Upper lobe of right lung (tissue), 1 donor: ENCODE results near the gene TTC7B. TPM values are rescaled to one million over a fixed set of nuclear protein-coding genes. Genes with fewer than 3 reads are reported as not detected.

Source experiments
- ATAC-seq: fragments of 200-7000 bp; cut with Tn5 transposase; one replicate; pipeline ENCODE4 v1.9.1; 2020; ENCODE audit warnings: mild to moderate bottlenecking, moderate library complexity
- DNase-seq: peaks from one replicate; pipeline ENCODE4 v3.0.0-alpha.2; 2020
- H3K27ac ChIP-seq: fragments of 200-600 bp; one replicate; pipeline ENCODE4 v1.8.0; 2022
- H3K27me3 ChIP-seq: fragments of 200-600 bp; one replicate; pipeline ENCODE4 v1.8.0; 2022; ENCODE audit warnings: mild to moderate bottlenecking
- H3K36me3 ChIP-seq: fragments of 200-600 bp; one replicate; pipeline ENCODE4 v1.8.0; 2022
- H3K4me1 ChIP-seq: fragments of 200-600 bp; one replicate; pipeline ENCODE4 v1.8.0; 2022
- H3K4me3 ChIP-seq: fragments of 200-600 bp; one replicate; pipeline ENCODE4 v1.8.0; 2022; ENCODE audit warnings: mild to moderate bottlenecking
- H3K9me3 ChIP-seq: fragments of 200-600 bp; one replicate; pipeline ENCODE4 v1.8.0; 2022
- intact Hi-C: fragments of 100-400 bp; cut with DNase I; formaldehyde crosslinking; loops from one replicate; pipeline ENCODE4 v1.11.0; 2022
- total RNA-seq: library from RNA; stranded (reverse); fragmentation: NEBNext Ultra II Directional; extraction: Animal tissue kit (Norgen Biotek cat#: 25700); gene quantifications from one replicate; pipeline ENCODE4 v1.2.1, GENCODE V29; 2021
- TF ChIP-seq, protein P1 (sequence below): fragments of 200-600 bp; IDR thresholded peaks from one replicate; pipeline ENCODE4 v1.8.0; 2022; ENCODE audit warnings: antibody characterized with exemption
- donor health status: DM: no; HTN: yes; CAD: no; lungs with severe emphysema.

The TTC7B gene
- total RNA-seq, 1 donor from 2014 or later = 41.5 TPM

DNA sequence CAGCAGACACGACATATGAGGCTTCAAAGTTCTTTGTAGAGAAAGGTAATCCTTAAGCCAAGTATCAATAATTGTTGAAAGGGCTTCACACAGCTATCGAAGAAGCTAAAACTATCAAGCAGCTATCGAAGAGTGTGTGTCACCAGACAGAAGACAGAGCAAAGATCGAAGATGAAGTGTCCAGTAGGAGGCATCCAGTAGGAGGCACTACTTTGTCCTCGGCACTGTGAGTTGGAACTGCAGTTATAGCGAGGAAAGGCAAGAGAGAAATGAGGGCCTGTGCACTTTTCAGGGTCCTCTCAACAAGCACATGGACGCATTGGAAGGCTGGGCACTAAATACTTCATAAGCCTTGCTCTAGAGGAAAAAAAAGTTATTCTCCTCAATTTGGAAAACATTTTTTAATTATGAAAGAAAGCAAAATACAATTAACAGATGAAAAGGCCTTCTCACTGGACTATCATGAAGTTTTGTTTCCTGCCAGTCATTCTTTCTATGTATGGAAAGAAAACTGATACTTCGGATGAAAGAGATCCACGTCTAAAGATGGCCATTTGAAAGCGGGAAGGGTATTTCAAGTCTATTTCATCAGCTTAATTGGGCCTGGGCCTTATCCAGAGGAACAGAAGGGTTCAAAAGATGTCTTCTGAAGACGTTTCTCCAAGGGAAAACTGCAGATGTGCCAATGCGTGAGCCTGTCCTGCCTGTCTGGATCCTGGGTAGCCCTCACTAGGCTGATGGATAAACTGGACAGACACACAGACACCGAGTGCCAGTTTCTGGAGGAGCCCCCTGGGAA, 244.9 kb downstream of the TTC7B start:
- ATAC-seq = no peak
- TF ChIP-seq, protein P1, sequence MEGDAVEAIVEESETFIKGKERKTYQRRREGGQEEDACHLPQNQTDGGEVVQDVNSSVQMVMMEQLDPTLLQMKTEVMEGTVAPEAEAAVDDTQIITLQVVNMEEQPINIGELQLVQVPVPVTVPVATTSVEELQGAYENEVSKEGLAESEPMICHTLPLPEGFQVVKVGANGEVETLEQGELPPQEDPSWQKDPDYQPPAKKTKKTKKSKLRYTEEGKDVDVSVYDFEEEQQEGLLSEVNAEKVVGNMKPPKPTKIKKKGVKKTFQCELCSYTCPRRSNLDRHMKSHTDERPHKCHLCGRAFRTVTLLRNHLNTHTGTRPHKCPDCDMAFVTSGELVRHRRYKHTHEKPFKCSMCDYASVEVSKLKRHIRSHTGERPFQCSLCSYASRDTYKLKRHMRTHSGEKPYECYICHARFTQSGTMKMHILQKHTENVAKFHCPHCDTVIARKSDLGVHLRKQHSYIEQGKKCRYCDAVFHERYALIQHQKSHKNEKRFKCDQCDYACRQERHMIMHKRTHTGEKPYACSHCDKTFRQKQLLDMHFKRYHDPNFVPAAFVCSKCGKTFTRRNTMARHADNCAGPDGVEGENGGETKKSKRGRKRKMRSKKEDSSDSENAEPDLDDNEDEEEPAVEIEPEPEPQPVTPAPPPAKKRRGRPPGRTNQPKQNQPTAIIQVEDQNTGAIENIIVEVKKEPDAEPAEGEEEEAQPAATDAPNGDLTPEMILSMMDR = no peak
- Histone ChIP-seq H3K4me1 (peaks cover 4% of the 10 kb centered on the region), H3K4me3 (no peak overlapping the region), H3K27ac (no peak overlapping the region), H3K36me3 (no peaks in the 10 kb centered on the region), H3K27me3 (no peaks in the 10 kb centered on the region), H3K9me3 (no peaks in the 10 kb centered on the region)
- no peak for DNase-seq
- intact Hi-C loops = no loop called here

DNA sequence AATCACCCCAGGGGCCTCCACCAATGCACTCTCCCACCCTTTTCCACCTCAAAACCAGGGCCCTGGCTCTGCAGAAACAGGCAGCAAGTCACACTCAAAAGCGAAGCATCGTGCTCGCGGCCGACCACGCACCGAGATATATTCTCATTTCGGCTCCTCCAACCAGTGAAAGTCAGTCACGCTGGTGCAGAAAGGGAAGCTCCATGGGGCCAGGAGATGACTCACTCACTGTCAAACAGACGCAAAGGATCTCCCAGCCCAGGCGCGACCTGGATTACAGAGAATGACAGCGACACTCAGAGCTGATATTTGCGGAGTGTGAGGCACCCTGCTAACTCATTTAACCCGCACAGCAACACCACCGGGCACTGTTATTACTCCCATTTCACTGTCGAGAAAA, 245.8 kb downstream of the TTC7B start:
- Histone ChIP-seq H3K27me3 (no peaks in the 10 kb centered on the region), H3K9me3 (no peaks in the 10 kb centered on the region), H3K27ac (no peak overlapping the region), H3K4me1 (peaks cover 4% of the 10 kb centered on the region), H3K4me3 (no peak overlapping the region), H3K36me3 (no peaks in the 10 kb centered on the region)
- TF ChIP-seq, protein P1 = no peak
- intact Hi-C loops = no loop called here
- DNase-seq (no peak), ATAC-seq (no peak)

DNA sequence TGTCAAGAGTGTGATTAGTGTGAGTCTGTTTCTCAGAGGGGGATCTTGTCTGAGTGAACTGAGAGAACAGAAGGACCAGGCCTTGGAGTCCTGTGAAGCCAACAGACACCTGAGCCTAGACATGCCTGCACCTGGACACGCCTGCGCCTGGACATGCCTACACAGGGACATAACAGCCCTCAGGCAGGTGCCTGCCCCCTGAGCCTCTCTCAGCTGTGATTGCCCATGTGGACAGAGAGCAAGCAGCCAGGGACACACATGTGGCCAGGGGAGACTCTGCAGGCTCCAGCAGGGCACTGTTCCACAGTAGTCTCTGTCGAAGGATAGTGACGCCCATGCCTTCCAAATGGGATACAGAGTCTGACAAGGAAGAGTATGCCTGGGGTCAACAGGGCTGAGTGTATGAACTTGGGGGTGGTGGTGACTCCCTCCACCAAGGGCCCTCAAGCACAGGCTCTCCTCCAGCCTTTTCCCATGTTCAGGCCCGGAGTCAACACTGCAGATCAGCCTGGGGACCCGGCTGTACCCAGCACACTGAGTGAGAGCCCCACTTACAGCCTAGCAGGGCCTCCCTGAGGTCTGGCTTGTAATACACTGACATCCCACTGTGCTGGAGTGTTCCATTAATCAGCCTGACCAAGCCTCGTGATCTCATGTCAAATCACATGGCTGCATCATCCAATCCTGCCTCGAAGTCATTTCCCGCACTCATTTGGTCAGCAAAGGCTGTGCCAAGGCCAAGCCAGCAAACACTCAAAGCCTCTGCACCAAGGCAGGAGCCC, 246.4 kb downstream of the TTC7B start:
- Histone ChIP-seq H3K9me3 (no peaks in the 10 kb centered on the region), H3K27ac (no peak overlapping the region), H3K4me3 (no peak overlapping the region), H3K36me3 (no peaks in the 10 kb centered on the region), H3K4me1 (peaks cover 4% of the 10 kb centered on the region), H3K27me3 (no peaks in the 10 kb centered on the region)
- no peak for DNase-seq
- TF ChIP-seq, protein P1 = no peak
- ATAC-seq = peak; percentile 17
- intact Hi-C loops = no loop called here

DNA sequence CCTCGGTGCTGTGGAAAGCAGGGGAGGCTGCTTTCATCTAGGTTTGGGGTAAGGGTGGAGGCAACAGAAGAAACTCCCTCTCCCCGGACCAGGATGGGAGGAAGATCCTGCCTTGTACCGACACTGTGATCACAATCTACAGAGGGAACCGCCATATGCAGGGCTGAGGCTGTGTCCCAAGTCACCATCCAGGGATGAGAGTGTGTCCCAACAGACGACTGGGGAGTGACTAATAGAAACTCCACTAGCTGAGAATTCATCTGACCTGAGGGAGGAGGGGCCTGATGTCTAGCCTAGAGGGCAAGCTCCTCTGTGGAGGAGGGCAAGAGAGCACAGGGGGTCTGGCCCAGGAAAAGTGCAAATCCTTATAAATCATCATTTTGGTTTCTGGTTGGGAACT, 247.0 kb downstream of the TTC7B start:
- Histone ChIP-seq H3K36me3 (no peaks in the 10 kb centered on the region), H3K4me1 (no peaks in the 10 kb centered on the region), H3K9me3 (no peaks in the 10 kb centered on the region), H3K27me3 (no peaks in the 10 kb centered on the region), H3K4me3 (no peak overlapping the region), H3K27ac (no peak overlapping the region)
- TF ChIP-seq, protein P1 = no peak
- ATAC-seq (no peak), DNase-seq (no peak)
- intact Hi-C loops = no loop called here

DNA sequence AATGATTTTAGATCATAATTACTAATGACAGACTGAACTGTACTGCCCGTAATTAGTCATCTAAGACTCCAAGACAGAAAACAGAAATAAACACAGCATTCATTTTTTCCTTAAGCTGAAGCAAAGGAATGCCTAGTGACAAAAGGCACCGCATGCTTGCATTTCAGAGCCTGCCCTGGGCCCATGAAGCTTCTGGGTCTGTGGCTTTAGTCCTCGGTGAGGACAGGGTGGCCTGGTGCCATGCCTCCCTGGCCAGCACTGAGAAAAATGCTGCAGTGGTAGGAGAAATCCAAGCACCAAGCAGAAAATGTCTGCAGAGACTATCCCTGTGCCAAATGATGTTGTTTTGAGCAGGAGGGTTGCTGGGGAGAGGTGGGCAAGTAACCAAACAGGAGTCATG, 247.8 kb downstream of the TTC7B start:
- ATAC-seq (no peak), DNase-seq (no peak)
- Histone ChIP-seq H3K36me3 (no peaks in the 10 kb centered on the region), H3K27ac (peak overlapping the region; percentile 30), H3K4me1 (no peaks in the 10 kb centered on the region), H3K27me3 (no peaks in the 10 kb centered on the region), H3K9me3 (no peaks in the 10 kb centered on the region), H3K4me3 (no peak overlapping the region)
- TF ChIP-seq, protein P1 = no peak
- intact Hi-C loops = no loop called here
